ENCODE measurements around the gene KCTD5.
A peak's percentile ranks its signal among the peaks of the same experiment; 100 is the strongest.
"Not testable (repeated sequence)": the region's sequence is repeated elsewhere in the genome, so short reads cannot be mapped to it uniquely, and the experiment has no call there.

KCTD5 gene

DNA sequence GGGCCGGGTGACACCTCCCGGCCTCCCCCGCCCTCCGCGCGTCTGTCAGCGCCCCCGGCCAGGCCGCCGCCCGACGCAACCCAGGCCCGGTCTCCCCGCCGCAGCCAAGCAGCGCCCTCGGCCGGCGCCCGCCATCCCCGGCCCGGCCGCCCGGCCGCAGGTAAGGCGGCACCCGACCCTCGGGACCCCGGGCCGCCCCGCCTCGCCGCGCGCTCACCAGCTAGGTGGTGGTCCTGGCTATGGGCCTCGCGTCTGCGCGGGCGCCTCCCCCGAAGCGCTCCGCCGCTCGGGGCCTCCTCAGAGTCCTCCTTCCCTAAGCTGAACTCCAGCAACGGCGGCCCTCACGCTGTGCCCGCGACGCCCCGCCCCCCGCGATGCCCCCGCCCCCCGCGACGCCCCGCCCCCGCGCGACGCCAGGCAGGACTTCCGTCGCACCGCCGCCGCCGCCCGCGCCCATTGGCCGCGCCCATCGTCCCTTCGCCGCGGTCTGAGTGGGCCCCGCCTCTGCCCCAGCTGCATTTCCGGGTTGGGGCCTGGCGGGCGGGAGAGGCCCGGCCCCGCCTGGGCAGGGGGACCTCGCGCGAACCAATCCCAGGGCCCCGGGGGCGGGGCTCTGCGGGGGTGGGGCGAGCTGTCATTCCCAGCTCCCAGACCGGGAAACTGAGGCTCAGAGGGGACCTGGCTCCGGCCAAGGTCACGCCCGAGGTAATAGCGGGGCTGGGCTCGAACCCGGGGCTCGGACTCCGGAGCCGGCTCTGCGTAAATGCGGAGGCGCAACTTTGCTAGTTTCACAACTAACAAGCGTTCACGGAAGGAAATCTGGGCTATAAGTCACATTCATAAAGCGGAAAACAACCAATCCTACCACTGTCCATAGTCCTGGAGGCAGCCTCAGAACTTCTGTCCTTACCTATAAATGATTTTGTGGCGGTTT, 9.0 kb upstream of the KCTD5 start:
- DNase-seq: peak; percentile 91

GRCh38 chr16:2675021-2675420, 7.3 kb upstream of the KCTD5 start:
- no peak for DNase-seq

- DNase-seq: no peak
These were observed 6.6 kb upstream of the KCTD5 start for GRCh38 chr16:2675714-2676113.

DNA sequence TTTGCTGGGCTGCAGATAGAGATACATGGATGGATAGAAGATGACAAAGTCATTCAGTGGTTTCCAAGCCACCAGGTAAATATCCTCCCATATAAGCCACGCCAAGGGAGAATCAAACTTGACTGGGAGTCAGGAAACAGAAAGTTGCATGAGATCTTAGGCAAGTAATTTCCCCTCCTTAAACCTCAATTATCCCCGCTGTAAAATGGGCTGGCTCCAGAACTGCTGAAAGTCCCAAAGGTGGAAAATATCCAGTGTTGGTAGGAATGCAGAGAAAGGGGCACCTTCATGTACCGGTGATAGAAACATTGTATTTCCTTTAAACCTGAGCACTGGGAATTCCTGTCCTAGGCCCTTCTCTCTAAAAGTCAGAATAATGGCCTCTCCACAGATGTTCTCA, 5.4 kb upstream of the KCTD5 start:
- not testable (repeated sequence) for DNase-seq

GRCh38 chr16:2678206-2678965, 3.9 kb upstream of the KCTD5 start:
- not testable (repeated sequence) for DNase-seq

DNA sequence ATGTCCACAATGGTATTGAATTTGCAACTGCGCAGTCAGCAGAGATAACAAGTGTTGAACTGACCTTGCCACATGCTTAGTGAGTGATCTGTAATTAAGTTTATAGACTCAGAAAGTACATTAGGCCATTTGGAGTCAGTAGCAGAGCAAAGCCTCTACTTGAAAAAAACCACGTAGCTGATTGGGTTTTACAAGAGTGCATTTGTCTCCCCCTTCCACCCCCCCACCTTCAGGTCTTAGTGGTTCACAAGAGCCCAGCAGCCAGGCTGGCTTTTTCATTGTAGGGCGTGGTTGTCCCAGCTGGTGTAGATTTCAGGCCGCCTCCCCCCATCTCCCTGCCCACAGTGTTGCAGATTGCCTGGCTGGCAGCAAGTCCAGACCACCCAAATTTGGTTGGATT, 2.4 kb upstream of the KCTD5 start:
- DNase-seq: not testable (repeated sequence)

DNA sequence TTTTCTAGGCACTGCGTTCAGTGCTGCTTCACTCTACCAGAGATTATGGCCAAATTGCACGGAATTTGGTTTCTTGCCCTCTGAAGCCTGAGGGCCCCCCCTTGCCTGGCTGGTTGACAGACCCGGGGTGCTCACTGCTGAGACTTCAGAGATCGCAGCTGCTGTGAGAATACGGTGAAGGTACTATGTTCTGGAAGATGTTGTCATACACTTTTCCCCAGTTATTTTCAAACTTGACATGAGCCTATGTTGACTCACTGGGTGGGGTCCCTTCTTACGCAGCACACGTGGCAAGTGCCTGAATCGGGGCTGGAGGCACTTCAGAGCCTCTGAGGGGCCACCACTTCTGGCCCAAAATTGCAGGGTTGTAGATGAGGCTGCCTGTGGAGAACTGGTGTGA, 2.0 kb upstream of the KCTD5 start:
- not testable (repeated sequence) for DNase-seq

GRCh38 chr16:2683041-2683440, 718 bp downstream of the KCTD5 start:
- not testable (repeated sequence) for DNase-seq

DNA sequence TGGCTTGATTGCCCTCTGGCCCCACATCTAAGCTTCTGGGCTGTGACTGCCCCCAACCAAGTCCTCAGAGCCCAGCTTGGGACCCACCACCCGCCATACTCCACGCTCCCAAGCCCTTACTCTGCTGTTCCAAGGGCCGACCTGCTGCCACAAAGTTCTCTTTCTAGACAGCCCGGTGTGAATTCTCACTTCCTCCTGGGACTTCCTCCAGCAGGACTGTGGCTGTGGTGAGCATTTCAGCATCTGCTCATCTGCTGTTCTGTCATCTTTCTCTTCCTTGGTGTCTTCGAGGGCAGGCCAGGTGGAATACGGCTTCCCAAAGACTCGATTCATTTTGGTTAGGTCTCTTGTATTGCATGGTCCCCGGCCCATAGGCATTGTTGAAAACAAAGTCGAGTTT, 3.8 kb downstream of the KCTD5 start:
- DNase-seq: not testable (repeated sequence)

GRCh38 chr16:2686912-2687507, 4.7 kb downstream of the KCTD5 start:
- DNase-seq: peak; percentile 94

DNA sequence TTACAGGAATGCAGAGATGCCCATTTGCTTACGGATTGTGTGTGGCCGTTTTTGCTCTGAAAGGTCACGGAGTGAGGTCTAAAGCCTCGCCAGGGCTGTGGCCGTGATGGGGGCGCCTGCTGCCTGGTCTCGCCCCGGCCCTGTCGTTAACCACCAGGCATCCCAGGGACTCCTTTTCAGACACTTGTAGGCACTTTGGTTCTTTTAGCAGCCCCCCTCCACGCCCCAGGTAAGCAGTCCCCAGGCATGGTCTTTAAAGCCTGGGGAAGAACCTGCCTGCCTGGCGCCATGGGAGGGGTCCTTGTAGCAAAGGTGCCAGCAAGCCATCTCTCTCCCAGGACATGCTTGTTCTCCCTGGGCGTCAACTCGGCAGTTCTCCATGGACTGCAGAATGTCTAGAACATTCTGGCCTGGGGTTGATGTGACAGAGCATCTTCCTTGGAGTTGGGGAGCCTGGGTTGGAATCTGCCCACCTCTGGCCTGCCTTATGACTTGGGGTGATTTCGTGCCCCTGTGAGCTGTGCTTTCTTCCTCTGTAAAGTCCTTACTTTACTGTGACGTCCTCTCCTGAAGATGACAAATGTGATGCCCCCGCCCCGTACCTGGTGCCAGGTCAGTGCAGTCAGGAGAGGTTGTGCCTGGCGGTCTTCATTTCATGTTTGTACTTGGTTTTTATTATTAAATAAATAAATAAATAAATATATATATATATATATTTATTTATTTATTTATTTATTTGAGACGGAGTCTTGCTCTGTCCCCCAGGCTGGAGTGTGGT, 5.4 kb downstream of the KCTD5 start:
- DNase-seq: no peak

DNA sequence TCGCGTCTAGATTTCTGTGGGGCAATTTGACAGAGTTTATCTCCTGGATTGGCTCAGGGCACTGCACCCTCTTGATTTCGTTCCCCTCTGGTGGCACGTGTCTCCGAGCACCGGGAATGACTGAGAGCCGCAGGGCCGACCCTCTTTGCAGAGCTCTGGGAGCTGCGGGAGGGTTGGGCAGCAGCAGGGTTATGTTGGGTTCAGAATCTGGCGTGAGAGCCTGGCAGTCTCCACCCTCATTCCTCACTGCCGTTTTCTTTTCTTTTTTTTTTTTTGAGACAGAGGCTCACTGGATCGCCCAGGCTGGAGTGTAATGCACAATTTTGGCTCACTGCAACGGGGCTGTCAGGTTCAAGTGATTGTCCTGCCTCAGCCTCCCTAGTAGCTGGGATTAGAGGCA, 7.1 kb downstream of the KCTD5 start:
- DNase-seq: not testable (repeated sequence)

DNA sequence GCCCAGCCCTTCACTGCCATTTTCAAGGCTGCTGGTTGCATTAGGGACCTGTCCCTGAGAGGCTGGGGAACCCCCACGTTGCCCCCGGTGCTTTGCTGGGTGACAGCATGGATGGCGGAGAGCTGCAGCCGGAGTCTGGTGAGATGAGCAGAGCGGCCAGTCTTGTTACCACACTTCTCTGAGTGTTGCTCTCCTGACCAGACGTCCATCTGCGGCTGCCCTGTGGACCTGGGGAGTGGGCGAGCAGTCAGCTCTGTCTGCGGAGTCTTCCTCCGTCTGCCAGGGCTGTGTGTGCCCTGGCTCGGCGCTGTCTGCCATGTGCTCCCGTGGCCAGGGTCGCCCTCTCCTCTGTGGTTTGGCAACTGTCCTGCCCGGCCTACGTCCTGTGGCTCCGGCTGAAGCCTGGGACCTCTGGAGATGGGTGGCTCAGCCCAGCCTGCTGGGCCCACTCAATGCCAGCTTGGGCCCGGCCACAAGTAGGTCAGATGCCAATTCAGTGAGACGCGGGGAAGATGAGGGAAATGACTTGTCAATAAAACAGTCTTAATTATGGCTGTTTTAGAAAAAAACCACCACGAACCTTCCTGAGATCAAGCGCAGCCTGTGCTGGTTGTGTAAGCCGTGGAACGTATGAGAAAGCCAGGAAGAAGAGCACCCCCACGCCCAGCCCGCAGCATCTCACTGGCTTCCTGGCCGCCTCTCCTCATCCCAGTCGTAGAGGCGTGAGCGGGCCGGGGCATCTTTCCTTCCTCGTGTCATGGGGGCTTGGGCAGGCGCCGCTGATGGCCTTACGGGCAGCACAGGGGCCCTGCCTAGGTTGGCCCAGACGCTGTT, 7.9 kb downstream of the KCTD5 start:
- DNase-seq: peak; percentile 31

DNA sequence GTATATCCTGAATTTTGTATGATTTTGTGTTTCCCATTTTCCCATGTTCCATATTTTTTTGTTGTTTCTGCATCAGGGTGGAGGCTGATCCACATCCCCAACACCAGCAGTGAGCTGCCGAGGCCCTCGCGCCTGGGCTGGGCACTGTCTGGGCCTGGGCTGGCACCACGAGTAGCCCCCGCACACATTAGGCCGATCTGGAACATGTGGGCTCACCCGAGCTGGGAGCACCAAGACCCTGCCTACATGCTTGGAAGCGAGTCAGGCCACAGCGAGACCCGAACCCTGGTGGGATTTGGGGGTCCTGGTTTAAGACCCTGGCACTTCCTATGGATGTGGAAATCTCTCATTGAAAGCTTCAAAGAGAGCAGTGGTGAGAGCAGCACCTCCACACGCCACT, 8.5 kb downstream of the KCTD5 start:
- no peak for DNase-seq

GRCh38 chr16:2691491-2692248, 9.3 kb downstream of the KCTD5 start:
- no peak for DNase-seq

- DNase-seq: peak; percentile 45
These were observed 10.1 kb downstream of the KCTD5 start for GRCh38 chr16:2692251-2692947.

GRCh38 chr16:2692948-2693651, 10.8 kb downstream of the KCTD5 start:
- peak; percentile 96 for DNase-seq

DNA sequence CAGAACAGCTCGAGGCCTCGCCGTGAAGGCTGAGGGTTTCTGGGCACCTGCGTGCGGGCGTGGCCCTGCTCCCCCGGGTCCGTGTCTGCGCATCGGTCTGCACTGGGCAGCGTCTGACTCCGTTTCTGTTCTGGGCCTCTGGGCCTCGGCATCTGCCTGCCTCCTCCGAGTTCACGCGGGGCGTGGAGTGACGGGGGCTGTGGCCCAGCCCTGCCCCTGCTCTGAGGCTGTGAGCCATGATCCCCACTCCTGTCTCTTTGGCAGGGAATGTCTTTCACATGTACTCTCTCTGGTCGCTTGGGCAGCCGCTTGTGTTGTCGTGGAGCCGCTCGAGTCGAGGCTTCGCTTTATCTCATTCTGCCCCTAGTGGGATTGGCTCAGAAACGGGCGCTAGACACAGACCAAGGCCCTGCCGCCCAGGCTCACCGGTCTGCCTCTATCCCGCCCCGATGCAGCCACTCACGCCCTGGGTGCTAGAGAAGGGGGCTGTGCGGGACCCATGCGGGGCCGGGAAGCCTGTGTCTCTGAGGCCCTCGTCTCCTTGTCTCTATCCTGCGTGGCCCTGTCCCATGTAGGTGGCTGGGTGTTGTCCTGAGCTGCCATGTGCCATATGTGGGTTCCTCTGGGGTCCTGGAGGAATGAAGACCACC, 14.4 kb downstream of the KCTD5 start:
- not testable (repeated sequence) for DNase-seq

DNA sequence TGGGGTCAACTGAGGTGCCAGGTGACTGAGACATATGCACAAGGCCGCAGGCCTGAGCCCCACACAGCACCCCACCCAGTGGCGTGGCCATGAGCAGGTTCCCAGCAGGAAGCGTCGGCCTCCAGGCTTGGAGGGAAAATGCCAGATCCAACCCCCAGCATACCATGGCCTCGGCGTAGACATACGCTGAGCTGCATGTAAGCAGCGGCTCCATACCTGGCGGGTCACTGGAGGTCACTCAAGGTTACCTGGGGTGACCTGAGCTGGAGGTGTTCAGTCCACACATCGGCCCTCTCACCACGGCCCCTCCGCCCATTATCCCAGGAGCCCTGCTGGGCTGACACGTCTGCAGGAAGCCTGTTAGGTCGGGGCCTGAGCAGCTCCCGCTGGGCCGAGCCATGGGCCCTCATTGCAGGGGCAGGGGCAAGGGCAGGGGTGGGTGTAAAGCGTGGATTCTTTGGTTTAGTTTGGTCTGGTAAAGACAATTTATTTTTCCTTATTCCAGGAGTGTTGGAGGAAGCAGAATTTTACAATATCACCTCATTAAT, 15.2 kb downstream of the KCTD5 start:
- no peak for DNase-seq
